T-helper 2 cell treated with Interferon-gamma antibody and Interleukin-4, amounts not matched to agents 100 ng/mL and 5 ng/mL, for 36 hours (primary cell): ENCODE measurements around the gene CLEC7A. TPM values are rescaled to one million over a fixed set of nuclear protein-coding genes. Genes with fewer than 3 reads are reported as not detected.

Experiments
- intact Hi-C: fragments of 100-400 bp; cut with micrococcal nuclease; formaldehyde crosslinking; loops from one replicate; pipeline ENCODE4 v1.15.1; 2023
- total RNA-seq: library from RNA; stranded (reverse); gene quantifications from 2 replicates; pipeline ENCODE4 v1.2.3, GENCODE V29; 2022

CLEC7A gene
- total RNA-seq, result not detected in 2 replicates

GRCh38 chr12:10130042-10130441 is at the start of gene CLEC7A:
Gene CLEC7A (minus strand): TSS chr12:10130199. CDS start chr12:10130082, 117 bp downstream.
- intact Hi-C loops, result no loop called here

- intact Hi-C loops, result no loop called here
These were observed 49.8 kb upstream of the CLEC7A start for GRCh38 chr12:10179776-10180181.

GRCh38 chr12:10178821-10179220 is 48.8 kb upstream of the CLEC7A start, which contains the start of gene TMEM52B:
Gene TMEM52B (plus strand): TSS chr12:10179032. CDS start chr12:10179575, 543 bp downstream.
- intact Hi-C loops, result no loop called here

GRCh38 chr12:10175846-10176636 is 46.0 kb upstream of the CLEC7A start:
- intact Hi-C loops, result no loop called here

GRCh38 chr12:10174986-10175614 is 45.1 kb upstream of the CLEC7A start:
- intact Hi-C loops, result no loop called here

- intact Hi-C loops, result no loop called here
These were observed 42.2 kb upstream of the CLEC7A start, which contains the start of gene OLR1 for GRCh38 chr12:10171973-10172728. Gene OLR1 (minus strand): TSS chr12:10172132. CDS start chr12:10172077, 55 bp downstream.

GRCh38 chr12:10170216-10170615 is 40.2 kb upstream of the CLEC7A start:
- intact Hi-C loops, result no loop called here

GRCh38 chr12:10169104-10169503 is 39.1 kb upstream of the CLEC7A start:
- intact Hi-C loops, result no loop called here

GRCh38 chr12:10167599-10167998 is 37.6 kb upstream of the CLEC7A start:
- intact Hi-C loops, result no loop called here

- intact Hi-C loops, result no loop called here
These were observed 35.4 kb upstream of the CLEC7A start for GRCh38 chr12:10165421-10165820.

- intact Hi-C loops, result no loop called here
These were observed 33.1 kb upstream of the CLEC7A start for GRCh38 chr12:10163084-10163483.

GRCh38 chr12:10160617-10161385 is 30.8 kb upstream of the CLEC7A start:
- intact Hi-C loops, result no loop called here

- intact Hi-C loops, result no loop called here
These were observed 29.3 kb upstream of the CLEC7A start for GRCh38 chr12:10159280-10159679.

- intact Hi-C loops, result no loop called here
These were observed 28.4 kb upstream of the CLEC7A start for GRCh38 chr12:10158406-10158805.

- intact Hi-C loops, result no loop called here
These were observed 26.0 kb upstream of the CLEC7A start for GRCh38 chr12:10155966-10156365.

GRCh38 chr12:10154145-10154496 is 24.1 kb upstream of the CLEC7A start:
- intact Hi-C loops, result loop anchor here (5.0 kb wide), 1 partner anchor 518 kb away; the partner anchor contains the start of gene STYK1

- intact Hi-C loops, result loop anchor here (1.0 to 5.0 kb wide), 3 partner anchors 37 to 519 kb away; partner anchors contain the start of gene STYK1
These were observed 23.5 kb upstream of the CLEC7A start for GRCh38 chr12:10153271-10154144.

- intact Hi-C loops, result loop anchor here (2.0 to 5.0 kb wide), 2 partner anchors 411 to 521 kb away; partner anchors contain the start of gene STYK1
These were observed 21.6 kb upstream of the CLEC7A start for GRCh38 chr12:10151621-10152020.

- intact Hi-C loops, result no loop called here
These were observed 17.9 kb upstream of the CLEC7A start for GRCh38 chr12:10147714-10148403.
